NCI-H128 (cell line): ENCODE measurements around the gene TCEANC2.

Experiments used
- DNase-seq: peaks from one replicate; lab custom pipeline; 2025; ENCODE audit not compliant: unreplicated experiment; lab: John Stamatoyannopoulos, UW

Gene TCEANC2

GRCh38 chr1:54112705-54113368 lies 59.4 kb downstream of the TCEANC2 start:
- no peak for DNase-seq

GRCh38 chr1:54114001-54114400 lies 60.6 kb downstream of the TCEANC2 start:
- no peak for DNase-seq

- DNase-seq = no peak
Measured at GRCh38 chr1:54114955-54115354, 61.5 kb downstream of the TCEANC2 start.

GRCh38 chr1:54115520-54115919 lies 62.1 kb downstream of the TCEANC2 start:
- no peak for DNase-seq

GRCh38 chr1:54117815-54118563 lies 64.6 kb downstream of the TCEANC2 start:
- DNase-seq = no peak

- DNase-seq = no peak
Measured at GRCh38 chr1:54118704-54119103, 65.3 kb downstream of the TCEANC2 start.

GRCh38 chr1:54120018-54120697 lies 66.8 kb downstream of the TCEANC2 start:
- no peak for DNase-seq

GRCh38 chr1:54120698-54121481 lies 67.5 kb downstream of the TCEANC2 start:
- no peak for DNase-seq

GRCh38 chr1:54121482-54122134 lies 68.2 kb downstream of the TCEANC2 start:
- DNase-seq = peak; percentile 77

- no peak for DNase-seq
Measured at GRCh38 chr1:54122135-54122751, 68.8 kb downstream of the TCEANC2 start.

GRCh38 chr1:54122992-54123391 lies 69.6 kb downstream of the TCEANC2 start:
- no peak for DNase-seq

- DNase-seq = peak; percentile 26
Measured at GRCh38 chr1:54124472-54124871, 71.1 kb downstream of the TCEANC2 start.

- DNase-seq = no peak
Measured at GRCh38 chr1:54124906-54125305, 71.5 kb downstream of the TCEANC2 start.

- no peak for DNase-seq
Measured at GRCh38 chr1:54125386-54126070, 72.1 kb downstream of the TCEANC2 start.

GRCh38 chr1:54126271-54126815 lies 72.9 kb downstream of the TCEANC2 start:
- no peak for DNase-seq

GRCh38 chr1:54127594-54128300 lies 74.3 kb downstream of the TCEANC2 start:
- no peak for DNase-seq

- no peak for DNase-seq
Measured at GRCh38 chr1:54129858-54130257, 76.5 kb downstream of the TCEANC2 start.

GRCh38 chr1:54131419-54131818 lies 78.0 kb downstream of the TCEANC2 start:
- no peak for DNase-seq

GRCh38 chr1:54132495-54132894 lies 79.1 kb downstream of the TCEANC2 start:
- no peak for DNase-seq
